ENCODE measurements around the gene CELF1. TPM values are rescaled to one million over a fixed set of nuclear protein-coding genes. Genes with fewer than 3 reads are reported as not detected.

The CELF1 gene
- total RNA-seq, 1 donor from 2014 or later, result 180 TPM

GRCh38 chr11:47487421-47487820 lies 65.5 kb downstream of the CELF1 start:
- Mint-ChIP-seq H3K4me3 (no peak overlapping the region), H3K36me3 (ENCODE audit: low read depth) (peaks cover 26% of the 10 kb centered on the region), H3K9me3 (no peaks in the 10 kb centered on the region), H3K27ac (ENCODE audit: unreplicated experiment) (no peak overlapping the region), H3K4me1 (no peaks in the 10 kb centered on the region), H3K27me3 (ENCODE audit: low read depth) (no peaks in the 10 kb centered on the region)
- no peak for TF ChIP-seq CTCF (conservative IDR thresholded peaks at IDR 0.05)
- no peak for DNase-seq (ENCODE audit: low read depth, low spot score)

GRCh38 chr11:47485107-47485506 lies 67.8 kb downstream of the CELF1 start:
- Mint-ChIP-seq H3K36me3 (ENCODE audit: low read depth) (peaks cover 34% of the 10 kb centered on the region), H3K27me3 (ENCODE audit: low read depth) (no peaks in the 10 kb centered on the region), H3K4me3 (no peak overlapping the region), H3K4me1 (no peaks in the 10 kb centered on the region), H3K9me3 (no peaks in the 10 kb centered on the region), H3K27ac (ENCODE audit: unreplicated experiment) (no peak overlapping the region)
- DNase-seq (ENCODE audit: low read depth, low spot score), result no peak
- TF ChIP-seq CTCF (conservative IDR thresholded peaks at IDR 0.05), result no peak

- Mint-ChIP-seq H3K4me3 (no peak overlapping the region), H3K27me3 (ENCODE audit: low read depth) (no peaks in the 10 kb centered on the region), H3K27ac (ENCODE audit: unreplicated experiment) (no peak overlapping the region), H3K4me1 (no peaks in the 10 kb centered on the region), H3K36me3 (ENCODE audit: low read depth) (peaks cover 42% of the 10 kb centered on the region), H3K9me3 (no peaks in the 10 kb centered on the region)
- no peak for TF ChIP-seq CTCF (conservative IDR thresholded peaks at IDR 0.05)
- DNase-seq (ENCODE audit: low read depth, low spot score), result no peak
Measured at GRCh38 chr11:47483457-47483856, 69.5 kb downstream of the CELF1 start.

GRCh38 chr11:47480762-47481161 lies 72.2 kb downstream of the CELF1 start:
- no peak for TF ChIP-seq CTCF (conservative IDR thresholded peaks at IDR 0.05)
- Mint-ChIP-seq H3K36me3 (ENCODE audit: low read depth) (peaks cover 39% of the 10 kb centered on the region), H3K27me3 (ENCODE audit: low read depth) (no peaks in the 10 kb centered on the region), H3K4me3 (no peak overlapping the region), H3K4me1 (no peaks in the 10 kb centered on the region), H3K9me3 (no peaks in the 10 kb centered on the region), H3K27ac (ENCODE audit: unreplicated experiment) (no peak overlapping the region)
- DNase-seq (ENCODE audit: low read depth, low spot score), result no peak

GRCh38 chr11:47478651-47479329 lies 74.1 kb downstream of the CELF1 start:
- Mint-ChIP-seq H3K36me3 (ENCODE audit: low read depth) (peaks cover 43% of the 10 kb centered on the region), H3K9me3 (no peaks in the 10 kb centered on the region), H3K4me1 (no peaks in the 10 kb centered on the region), H3K4me3 (no peak overlapping the region), H3K27ac (ENCODE audit: unreplicated experiment) (no peak overlapping the region), H3K27me3 (ENCODE audit: low read depth) (no peaks in the 10 kb centered on the region)
- DNase-seq (ENCODE audit: low read depth, low spot score), result no peak
- TF ChIP-seq CTCF (conservative IDR thresholded peaks at IDR 0.05), result no peak
